ENCODE data around the gene SLC26A3. TPM values are rescaled to one million over a fixed set of nuclear protein-coding genes. Genes with fewer than 3 reads are reported as not detected.

SLC26A3 gene
- total and polyA plus RNA-seq, 2 of the 8 experiments (the other 6 are each of a cell fraction or from before 2014, with no cell fraction given): not detected

DNA sequence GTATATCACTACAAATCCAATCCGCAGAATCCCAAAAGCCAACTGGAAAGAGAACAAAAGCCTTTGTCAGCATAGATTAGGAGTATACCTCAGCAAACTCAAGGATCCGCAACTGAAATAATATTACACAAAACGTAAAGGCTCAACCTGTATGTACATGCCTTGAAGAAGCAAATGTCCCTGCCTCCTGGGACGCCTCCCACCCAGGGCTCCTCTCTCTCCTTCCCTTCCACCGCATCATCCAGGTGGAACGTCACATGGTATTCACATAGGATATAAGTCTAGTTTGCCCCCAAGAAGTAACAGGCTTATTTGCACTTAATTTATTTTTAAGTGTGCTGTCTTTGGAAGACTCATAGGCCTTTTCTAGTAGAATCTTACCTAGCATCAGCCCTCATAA, 13.4 kb downstream of the SLC26A3 start:
- H2AK5ac ChIP-seq (ENCODE audit: low read depth, low read length): no peak overlapping the region
- CTCF ChIA-PET (ENCODE audit: partially characterized antibody): no interaction called here

More for the DNA sequence above, 13.4 kb downstream of the SLC26A3 start:
- 0 out of 2 replicates have a peak overlapping the region, but pooled peaks have one; percentile 44 for H2BK20ac ChIP-seq (ENCODE audit: low read length)
- H2AFZ ChIP-seq (ENCODE audit: low read length): peak overlapping the region; percentile 49; the same call in 1 of the 2 replicates
- no peak overlapping the region for H2BK12ac ChIP-seq (ENCODE audit: low read depth, low read length)
- no peak overlapping the region for H4K91ac ChIP-seq (replicated peaks; ENCODE audit: insufficient read length, low read length)
- H3K9ac ChIP-seq (replicated peaks in 1 of 4; ENCODE audit: extremely low read depth in 1 of 4, low read depth in 3 of 4, low read length in 3 of 4): no peak overlapping the region
- no peak overlapping the region for H2BK15ac ChIP-seq (ENCODE audit: low read length)
- no peak overlapping the region for H2BK5ac ChIP-seq (ENCODE audit: low read depth, low read length)
- no peak overlapping the region for H2BK120ac ChIP-seq (replicated peaks; ENCODE audit: low read depth, low read length)
- H3K27ac ChIP-seq (ENCODE audit: low read depth, low read length): no peak overlapping the region
- no peaks in the 10 kb centered on the region for H4K20me1 ChIP-seq (replicated peaks in 1 of 2; ENCODE audit: control insufficient read depth in 1 of 2, insufficient read depth in 2 of 2, low read length in 2 of 2)
- no peak overlapping the region for H3K4me2 ChIP-seq (ENCODE audit: insufficient read depth in 1 of 2, low read depth in 2 of 2, low read length in 2 of 2)
- H3K36me3 ChIP-seq (ENCODE audit: control insufficient read depth in 2 of 4, insufficient read depth in 4 of 4, low read length in 3 of 4): no peaks in the 10 kb centered on the region
- H3K4ac ChIP-seq (replicated peaks; ENCODE audit: insufficient read length, low read depth, low read length): no peak overlapping the region
- no peak overlapping the region for H3K18ac ChIP-seq (ENCODE audit: extremely low read depth, low read length)
- H4K5ac ChIP-seq (ENCODE audit: insufficient read length, low read depth, low read length): no peak overlapping the region
- DNase-seq (ENCODE audit: low read depth in 1 of 2, low spot score in 2 of 2) (no peak), FAIRE-seq (no peak)
- no peaks in the 10 kb centered on the region for H3K79me1 ChIP-seq (ENCODE audit: low read depth, low read length)
- H3K79me2 ChIP-seq (ENCODE audit: control insufficient read depth in 1 of 2, insufficient read depth in 2 of 2, low read length in 2 of 2): no peaks in the 10 kb centered on the region
- H3K4me1 ChIP-seq (replicated peaks in 1 of 4; ENCODE audit: control insufficient read depth in 3 of 4, insufficient read depth in 4 of 4, low read length in 3 of 4): no peaks in the 10 kb centered on the region; a peak in 1 of 7 replicates
- no peaks in the 10 kb centered on the region for H3K9me3 ChIP-seq (ENCODE audit: insufficient read depth in 2 of 2, low read depth in 1 of 2, low read length in 1 of 2)
- 90% methylated on average over 5 of the region's 6 CpGs; no CpG with 5 or more reads in 1 of the 2 experiments for WGBS, 2 experiments (ENCODE audit: extremely low coverage in 1 of 2, insufficient coverage in 1 of 2, insufficient read length in 1 of 2, insufficient replicate concordance in 2 of 2, low coverage in 1 of 2, low lambda C conversion rate in 2 of 2, missing lambda C conversion rate in 1 of 2)
- H3K4me3 ChIP-seq (ENCODE audit: extremely low read depth in 1 of 4, insufficient read depth in 2 of 4, low read depth in 3 of 4, low read length in 4 of 4): no peak overlapping the region
- no peak for TF ChIP-seq TAF7 (optimal IDR thresholded peaks at IDR 0.05; ENCODE audit: borderline replicate concordance, low read depth, low read length)
- TF ChIP-seq RXRA (IDR thresholded peaks at IDR 0.05; ENCODE audit: insufficient read depth, low read depth, low read length): no peak
- TF ChIP-seq, protein P1, sequence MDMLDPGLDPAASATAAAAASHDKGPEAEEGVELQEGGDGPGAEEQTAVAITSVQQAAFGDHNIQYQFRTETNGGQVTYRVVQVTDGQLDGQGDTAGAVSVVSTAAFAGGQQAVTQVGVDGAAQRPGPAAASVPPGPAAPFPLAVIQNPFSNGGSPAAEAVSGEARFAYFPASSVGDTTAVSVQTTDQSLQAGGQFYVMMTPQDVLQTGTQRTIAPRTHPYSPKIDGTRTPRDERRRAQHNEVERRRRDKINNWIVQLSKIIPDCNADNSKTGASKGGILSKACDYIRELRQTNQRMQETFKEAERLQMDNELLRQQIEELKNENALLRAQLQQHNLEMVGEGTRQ (IDR thresholded peaks at IDR 0.05; ENCODE audit: low read length): no peak
- no peak for TF ChIP-seq CHD2 (IDR thresholded peaks at IDR 0.05; ENCODE audit: low read length)
- no peak overlapping the region for H4K8ac ChIP-seq (ENCODE audit: extremely low read depth, insufficient read depth, low read length)
- H3K56ac ChIP-seq (replicated peaks; ENCODE audit: insufficient read length, low read depth, low read length): no peak overlapping the region
- H3K23me2 ChIP-seq (ENCODE audit: low read depth, low read length): no peaks in the 10 kb centered on the region
- no peak overlapping the region for H3K23ac ChIP-seq (ENCODE audit: insufficient read length)
- POLR2A ChIA-PET (ENCODE audit: partially characterized antibody): no interaction called here
- no peaks in the 10 kb centered on the region; a peak in 1 of 7 replicates for H3K27me3 ChIP-seq (replicated peaks in 1 of 4; ENCODE audit: control insufficient read depth in 3 of 4, extremely low read depth in 1 of 4, insufficient read depth in 3 of 4, low read length in 3 of 4)
- H3K14ac ChIP-seq (ENCODE audit: insufficient read length): no peak overlapping the region
